ENCODE measurements around the gene WASHC3.
"Not testable (repeated sequence)": the region's sequence is repeated elsewhere in the genome, so short reads cannot be mapped to it uniquely, and the experiment has no call there.

The WASHC3 gene

DNA sequence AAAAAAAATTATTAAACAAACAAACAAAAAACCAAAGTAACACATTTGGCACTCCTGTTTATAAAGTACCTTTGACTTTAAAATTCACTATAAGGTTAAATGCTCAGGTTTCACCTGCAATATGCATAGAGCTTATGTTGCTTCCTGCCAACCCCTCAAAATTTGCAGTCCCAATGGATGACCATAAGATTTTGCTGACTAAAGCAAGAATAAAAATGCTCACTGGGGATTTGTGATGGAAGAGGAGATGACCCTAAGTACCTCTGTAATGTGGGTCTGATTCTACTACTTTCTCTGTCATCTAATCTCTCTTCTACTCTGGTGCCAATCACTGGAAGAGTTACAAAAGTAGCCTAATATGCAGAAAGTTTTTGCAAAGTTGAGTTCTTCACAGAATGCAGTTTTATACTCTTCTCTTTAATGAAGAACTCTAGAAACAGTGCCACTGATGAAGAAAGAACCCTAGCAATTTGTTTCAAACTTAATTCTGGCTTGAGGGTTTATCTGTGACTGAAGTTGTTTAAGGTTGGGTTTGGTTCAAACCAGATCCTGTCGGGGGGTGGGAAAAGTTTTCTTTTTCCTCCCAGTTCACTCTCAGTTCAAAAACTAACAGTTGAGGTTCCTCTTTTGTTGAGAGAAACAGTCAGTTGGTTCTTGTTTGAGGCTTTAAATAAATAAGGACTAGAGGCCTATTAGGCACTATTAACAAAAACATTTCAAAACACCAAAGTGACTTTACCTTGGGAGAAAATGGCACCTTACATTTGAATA, 10.9 kb downstream of the WASHC3 start:
- DNase-seq (ENCODE audit: low read depth): no peak

DNA sequence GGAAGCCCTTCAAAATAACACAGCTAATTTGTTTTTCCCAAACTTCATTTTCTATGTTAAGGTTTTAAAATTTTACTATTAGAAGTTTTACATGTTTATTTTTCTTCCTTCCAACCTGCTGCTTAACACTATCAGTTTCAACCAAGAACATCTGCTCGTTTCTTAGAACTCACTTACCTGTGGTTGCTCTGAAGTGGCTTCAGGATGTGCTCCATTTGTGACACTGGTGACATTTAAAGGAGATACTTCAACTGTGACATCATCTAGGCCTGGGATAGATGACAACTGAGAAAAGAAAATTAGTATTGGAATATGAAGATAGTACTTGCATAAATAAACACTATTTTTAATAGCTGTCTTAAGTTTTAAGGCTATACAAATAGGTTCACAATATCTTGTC, 17.9 kb downstream of the WASHC3 start:
- no peak for DNase-seq (ENCODE audit: low read depth)

DNA sequence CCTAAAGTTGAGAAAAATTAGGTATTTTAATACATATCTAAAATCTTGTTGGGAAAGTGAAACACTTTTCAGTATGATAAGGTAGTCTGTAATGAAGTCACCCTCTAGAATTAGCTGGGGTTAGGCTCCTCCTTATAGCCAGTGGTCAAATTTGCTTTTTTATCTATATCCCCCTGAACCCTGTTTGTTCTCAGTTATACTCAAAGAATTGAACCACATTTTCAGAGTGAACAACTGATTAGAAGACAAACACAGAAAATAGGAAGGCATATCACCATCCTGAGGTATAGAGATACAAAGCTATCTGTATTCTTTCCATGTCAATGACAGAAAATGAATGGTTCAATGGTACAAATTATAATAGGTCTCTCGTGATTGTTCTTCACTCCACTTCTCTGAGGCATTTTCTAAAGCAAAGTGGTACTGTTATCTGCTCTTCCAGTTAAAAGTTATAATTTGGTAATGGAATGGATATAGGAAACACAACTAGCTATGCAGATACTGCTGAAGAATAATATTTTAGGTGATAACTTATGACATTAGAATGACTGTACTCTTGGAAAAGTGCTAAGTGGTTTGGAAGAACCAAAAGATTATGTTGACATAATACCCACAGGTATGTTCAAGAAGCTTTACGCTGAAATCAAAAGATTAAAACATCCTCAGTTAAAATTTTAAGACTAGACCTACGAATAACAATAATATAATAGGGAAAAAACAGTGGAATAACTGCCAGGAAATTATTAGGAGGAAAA, 27.6 kb downstream of the WASHC3 start:
- DNase-seq (ENCODE audit: low read depth): no peak

DNA sequence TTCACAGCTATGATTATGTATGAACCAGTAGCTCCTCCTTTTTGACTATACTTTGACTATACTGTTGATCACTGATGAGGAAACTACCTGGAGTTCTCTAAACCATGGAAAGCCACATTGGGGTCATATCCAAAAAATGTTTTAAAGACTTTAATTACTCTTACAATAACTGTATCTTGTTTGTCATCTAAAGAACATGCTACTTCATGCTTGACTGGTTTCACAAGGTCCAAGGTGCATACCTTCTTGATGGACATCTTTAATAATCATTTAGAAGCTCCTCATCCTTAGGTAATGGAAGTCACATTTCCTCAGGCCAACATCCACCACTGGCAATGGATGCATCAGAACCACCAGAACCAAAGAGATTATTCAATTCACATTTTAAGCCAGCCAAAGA, 29.9 kb downstream of the WASHC3 start:
- DNase-seq (ENCODE audit: low read depth): no peak

DNA sequence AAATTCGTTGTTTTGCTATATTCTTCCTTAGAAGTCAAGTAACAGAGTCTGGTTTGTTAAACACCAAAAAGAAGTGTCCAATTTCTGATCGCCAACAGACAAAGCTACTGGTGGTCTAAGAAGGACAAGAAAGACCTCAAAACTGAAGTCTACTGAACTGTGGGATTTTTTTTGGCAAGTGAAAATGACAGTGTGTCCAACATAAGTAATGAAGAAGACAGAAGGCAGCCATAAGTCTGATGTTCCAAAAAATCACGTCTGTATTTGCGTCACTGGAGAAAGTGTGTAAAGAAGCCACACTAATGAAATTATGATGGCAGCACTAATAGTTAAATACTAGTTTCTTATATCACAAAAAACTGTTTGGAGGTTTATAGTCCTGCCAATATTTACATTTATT, 32.6 kb downstream of the WASHC3 start:
- no peak for DNase-seq (ENCODE audit: low read depth)

DNA sequence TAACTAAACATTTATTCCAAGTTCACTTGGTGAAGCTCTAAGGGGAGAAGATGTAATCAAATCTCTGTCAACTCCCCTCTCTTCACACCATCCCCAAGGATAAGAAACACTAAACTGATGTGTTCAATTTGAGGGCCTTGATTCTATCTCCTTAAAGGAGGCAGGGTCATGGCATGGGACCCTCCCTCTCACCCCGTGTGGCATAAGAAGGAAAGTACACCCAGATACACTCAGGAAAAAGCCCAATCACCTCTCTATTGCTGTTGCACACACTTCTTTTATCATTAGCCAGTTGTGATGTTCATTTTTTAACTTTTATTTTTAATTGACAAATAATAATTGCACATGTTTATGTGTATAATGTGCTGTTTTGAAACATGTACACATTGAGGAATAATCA, 35.1 kb downstream of the WASHC3 start:
- DNase-seq (ENCODE audit: low read depth): no peak

DNA sequence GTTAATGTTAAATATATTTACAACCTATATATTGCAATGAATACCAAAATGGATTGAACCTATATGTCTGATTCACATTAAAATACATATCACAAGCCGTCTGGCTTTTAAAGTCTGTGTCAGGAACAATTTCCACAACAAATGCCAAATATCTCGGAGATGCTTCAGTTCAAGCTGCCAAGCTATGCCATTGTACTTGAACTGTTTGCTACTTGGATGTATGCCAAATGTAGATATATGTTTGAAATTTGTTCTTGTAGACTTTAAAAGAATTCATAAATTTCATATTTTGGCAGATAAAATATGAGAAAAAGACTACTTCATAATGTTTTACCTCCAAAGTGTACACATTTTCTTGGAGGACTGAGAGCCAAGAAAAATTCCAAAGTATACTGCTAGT, 37.0 kb downstream of the WASHC3 start:
- DNase-seq (ENCODE audit: low read depth): no peak

DNA sequence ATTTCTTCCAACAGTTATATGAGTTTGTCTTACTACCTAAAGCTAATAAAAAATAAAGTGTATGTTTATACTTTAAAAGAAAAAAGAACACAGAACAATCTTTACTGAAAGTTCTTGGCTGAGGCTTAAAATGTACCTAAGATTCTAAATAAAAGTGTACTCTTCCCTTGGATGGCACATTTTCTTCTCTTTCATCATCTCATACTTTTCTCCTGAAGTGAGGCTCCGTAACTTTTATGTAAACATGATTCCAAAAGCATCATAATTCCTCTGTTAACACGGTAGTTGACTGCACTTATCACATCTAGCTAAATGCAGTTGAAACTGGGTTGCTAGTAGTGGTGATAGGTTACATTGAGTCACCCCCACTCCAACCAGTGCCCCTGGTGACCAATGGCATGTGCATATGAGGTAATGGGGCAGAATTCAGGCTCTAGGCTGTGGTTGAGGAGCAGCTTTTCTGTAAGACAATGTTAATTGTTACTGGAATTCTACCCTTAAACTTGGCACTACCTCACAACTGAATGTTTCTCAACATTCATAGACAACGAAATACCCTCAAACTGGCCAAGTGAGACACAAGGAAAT, 38.4 kb downstream of the WASHC3 start:
- DNase-seq (ENCODE audit: low read depth): no peak

DNA sequence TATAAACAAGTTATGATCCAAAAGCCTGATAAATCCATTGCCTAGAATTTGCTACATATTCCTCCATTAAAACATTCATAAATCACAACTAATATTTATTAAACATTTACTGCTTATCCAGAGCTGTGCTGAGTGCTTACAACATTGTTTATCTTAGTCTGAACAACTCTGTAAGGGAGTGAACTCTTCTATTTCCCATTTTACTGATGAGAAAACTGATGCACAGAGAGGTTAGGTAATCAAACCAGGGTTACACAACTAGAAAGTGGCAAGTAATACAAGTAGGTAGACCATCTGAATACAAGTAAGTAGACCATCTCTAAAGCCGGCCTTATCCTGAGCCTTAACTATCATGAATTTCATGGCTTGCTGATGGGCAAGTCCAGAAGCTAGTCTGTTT, 39.5 kb downstream of the WASHC3 start:
- no peak for DNase-seq (ENCODE audit: low read depth)

DNA sequence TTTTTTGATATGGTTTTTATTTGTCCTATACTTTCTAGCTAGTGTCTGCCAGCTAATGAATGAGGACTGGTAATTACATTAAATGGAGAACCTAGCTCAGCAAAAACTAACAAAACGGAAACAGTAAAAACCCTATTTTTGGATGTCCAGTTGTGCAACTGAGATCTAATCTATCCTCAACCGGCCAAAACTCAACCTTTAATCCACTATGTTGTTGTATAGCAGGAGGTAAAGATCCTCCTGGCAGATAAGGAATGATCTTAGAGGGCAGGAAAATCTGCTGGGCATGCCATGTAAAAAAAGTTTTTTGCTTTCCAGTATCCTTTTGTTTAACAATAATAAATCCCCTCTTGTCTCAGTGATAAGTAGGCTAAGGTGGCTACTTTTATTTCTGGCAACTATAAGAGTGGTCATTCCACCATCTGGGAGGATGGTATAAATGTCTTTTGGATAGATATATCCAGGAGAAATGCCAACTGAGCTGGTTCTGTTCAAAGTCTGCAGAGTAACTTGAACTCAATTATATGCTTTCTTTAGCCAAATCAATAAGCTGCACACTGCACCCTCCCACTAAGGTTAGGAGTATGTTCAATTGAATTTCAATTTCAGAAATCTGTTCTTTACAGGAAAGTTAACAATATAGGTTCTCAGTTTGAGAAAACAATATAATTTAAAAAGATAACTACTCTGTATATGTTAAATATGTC, 40.1 kb downstream of the WASHC3 start:
- no peak for DNase-seq (ENCODE audit: low read depth)

DNA sequence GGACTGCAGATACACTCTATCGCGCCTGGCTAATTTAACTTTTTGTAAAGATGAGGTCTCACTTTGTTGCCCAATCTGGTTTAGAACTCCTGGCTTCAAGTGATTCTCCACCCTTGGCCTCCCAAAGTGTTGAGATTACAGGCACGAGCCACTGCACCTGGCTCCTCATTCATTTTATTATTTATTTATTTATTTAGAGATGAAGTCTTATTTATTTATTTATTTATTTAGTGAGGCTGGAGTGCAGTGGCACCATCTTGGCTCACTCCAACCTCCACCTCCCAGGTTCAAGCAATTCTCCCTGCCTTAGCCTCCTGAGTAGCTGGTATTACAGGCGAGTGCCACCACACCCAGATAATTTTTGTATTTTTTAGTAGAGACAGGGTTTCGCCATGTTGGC, 43.2 kb downstream of the WASHC3 start:
- DNase-seq (ENCODE audit: low read depth): not testable (repeated sequence)

DNA sequence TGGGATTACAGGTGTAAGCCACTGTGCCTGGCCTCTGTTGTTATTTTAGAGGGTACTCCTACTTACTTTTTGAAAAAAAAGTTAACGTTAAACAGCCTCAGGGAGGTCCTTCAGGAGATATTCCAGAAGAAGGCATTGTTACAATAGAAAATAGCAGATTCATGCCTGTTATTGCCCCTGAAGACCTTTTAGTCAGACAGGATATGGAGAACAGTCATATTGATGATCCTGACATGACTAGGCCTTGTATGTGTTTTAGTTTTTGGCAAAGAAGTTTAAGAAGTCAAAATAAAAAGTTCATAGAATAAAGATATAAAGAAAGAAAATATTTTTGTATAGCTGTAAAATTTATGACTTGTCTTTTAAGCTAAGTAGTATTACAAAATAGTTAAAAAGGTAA, 45.3 kb downstream of the WASHC3 start:
- DNase-seq (ENCODE audit: low read depth): no peak

DNA sequence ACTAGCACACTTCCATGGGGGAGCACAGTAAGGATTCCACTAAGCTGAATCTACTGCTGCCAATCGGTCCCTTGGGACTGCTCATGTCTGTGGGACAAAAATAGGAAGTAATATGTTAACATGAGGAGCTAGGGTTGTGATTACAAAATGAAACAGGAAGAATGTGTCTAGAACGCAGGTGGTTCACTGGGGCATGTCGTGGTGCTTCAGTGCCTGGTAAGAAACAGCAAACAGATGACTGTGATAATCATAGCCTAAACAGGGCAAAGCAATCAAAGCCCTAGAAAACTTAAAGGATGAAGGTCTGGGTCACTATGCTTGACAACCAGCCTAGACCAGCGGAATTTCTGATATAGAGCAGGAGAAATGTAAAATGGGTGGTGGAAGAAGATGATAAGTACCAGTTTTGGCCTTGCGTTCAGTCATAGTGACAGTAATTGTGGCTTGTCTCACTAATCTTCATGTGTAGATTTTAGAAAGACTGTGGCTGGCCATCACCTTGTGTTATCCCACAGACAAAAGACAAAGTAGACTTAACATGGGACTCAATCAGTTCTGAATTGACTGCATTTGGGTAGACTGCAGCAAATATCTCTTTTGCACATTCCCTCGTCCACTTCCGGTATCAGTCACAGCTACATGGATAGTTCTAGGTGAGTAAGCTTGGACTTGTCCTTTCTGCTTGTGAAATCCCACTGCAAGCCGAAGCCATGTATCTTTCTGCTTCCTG, 51.4 kb downstream of the WASHC3 start:
- no peak for DNase-seq (ENCODE audit: low read depth)

DNA sequence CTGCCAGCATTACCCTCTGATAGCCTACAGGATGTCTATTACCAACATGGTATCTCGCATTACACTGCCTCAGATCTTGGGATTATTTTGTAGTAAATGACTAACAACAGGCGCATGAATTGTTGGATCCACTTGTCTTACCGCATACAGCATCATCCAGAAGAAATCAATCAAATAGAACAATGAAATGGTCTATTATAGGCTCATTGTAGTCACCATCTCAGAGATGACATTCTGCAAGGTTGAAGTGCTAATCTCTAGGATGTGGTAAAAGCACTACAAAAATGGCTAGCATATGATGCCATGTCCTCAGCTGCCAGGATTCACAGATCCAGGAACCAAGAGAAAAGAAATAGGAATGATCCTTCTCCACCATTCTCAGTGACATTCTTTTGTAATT, 52.0 kb downstream of the WASHC3 start:
- no peak for DNase-seq (ENCODE audit: low read depth)

DNA sequence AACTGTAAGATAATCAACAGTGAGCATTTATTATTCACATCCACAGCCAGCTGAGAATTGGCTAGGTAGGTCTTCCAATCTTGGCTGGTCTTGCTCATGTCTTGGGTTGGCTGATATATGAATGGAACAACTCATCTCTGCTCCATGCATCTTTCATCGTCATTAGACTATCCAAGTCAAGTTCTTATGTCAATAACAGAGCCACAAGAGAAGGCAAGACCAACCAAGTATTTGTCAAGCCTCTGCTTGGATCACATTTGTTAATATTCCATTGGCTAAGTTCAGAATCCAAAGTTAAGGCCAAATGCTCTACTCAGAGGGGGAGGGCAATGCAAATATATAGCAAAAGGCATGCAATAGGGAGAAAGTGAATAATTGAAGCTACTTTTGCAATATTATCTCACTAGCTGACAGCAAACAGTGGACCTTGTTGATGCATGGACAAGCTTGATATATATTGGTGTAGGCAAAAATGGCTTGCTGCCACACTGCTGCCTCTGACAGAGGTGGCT, 53.1 kb downstream of the WASHC3 start:
- DNase-seq (ENCODE audit: low read depth): no peak

DNA sequence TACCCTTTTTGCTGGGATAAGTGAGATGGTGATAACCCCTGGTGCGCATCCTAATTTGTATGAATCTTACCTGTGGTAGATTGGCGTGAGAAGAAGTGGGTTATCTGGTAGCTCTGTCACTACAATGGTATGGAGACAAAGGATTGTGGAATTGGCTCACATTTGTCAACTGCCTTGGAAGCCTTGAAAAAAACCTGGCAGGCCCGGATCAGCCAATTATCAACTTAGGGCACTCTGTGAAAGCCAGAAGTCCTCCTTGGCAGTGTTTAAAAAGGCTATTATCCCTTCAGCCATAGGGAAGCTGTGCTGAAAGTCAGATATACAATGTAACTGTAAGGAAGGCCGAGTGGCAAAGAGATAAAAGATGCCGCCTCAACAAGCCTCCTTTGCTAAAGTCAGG, 56.5 kb downstream of the WASHC3 start:
- DNase-seq (ENCODE audit: low read depth): no peak

DNA sequence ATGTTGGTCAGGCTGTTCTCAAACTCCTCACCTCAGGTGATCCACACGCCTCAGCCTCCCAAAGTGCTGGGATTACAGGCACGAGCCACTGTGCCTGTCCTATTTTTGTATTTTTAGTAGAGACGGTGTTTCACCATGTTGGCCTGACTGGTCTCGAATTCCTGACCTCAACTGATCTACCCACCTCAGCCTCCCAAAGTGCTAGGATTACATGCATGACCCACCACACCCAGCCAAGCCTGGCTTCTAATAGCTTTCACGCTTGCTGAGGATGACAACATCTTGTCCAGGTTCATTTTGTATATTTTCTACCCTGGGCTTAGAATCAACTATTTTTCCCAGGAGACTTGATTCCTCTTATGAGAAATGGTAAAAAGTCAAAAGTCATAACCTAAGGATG, 64.7 kb downstream of the WASHC3 start:
- DNase-seq (ENCODE audit: low read depth): no peak

DNA sequence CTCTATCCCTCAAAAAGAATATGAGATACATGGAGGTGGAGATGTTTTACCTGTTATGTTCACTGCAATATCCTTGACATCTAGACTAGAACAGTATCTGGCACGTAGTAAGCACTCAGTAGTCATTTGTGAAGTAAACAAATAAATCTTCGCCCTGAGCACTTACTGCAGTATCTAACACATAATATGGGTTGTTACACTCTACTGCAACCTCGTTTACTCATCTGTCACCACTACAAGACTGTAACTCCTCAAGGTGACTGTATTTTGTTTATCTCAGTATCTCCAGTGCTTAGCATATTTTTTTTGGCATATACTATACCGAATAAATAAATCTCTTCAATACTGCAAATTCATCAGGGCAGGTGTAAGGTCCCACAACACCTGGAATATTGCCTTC, 66.1 kb downstream of the WASHC3 start:
- no peak for DNase-seq (ENCODE audit: low read depth)

DNA sequence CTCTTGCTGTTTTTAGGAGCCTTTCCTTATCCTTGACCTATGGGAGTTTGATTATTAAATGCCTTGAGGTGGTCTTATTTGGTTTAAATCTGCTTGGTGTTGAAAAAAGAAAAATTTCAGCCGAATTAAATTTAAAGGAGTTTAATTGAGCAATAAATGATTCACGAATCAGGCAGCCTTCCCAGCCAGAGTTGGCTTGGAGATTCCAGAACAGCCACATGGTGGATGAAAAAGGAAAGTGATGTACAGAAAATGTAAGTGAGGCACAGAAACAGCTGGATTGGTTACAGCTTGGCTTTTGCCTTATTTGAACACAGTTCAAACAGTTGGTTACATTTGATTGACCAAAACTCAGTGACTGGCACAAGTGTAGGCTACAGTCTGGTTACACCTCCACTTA, 69.7 kb downstream of the WASHC3 start:
- no peak for DNase-seq (ENCODE audit: low read depth)

DNA sequence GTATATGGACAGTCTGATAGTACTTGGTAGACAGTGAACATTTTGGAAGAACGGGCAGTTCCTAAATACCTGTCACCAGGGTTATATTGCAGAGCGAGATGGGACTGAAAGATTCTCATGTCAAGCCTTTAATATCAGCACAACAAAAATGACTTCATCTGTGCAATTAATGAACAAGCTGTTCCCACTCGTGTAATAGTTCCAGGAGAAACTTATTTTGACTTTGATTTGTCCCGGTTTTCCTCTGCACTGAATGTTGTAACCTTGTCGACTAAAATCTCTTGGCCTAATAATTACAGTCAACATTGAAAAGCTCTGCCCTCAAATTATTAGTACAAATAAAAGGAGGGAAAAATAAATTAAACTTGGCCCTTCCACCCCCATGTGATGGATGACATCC, 79.5 kb downstream of the WASHC3 start:
- no peak for DNase-seq (ENCODE audit: low read depth)

DNA sequence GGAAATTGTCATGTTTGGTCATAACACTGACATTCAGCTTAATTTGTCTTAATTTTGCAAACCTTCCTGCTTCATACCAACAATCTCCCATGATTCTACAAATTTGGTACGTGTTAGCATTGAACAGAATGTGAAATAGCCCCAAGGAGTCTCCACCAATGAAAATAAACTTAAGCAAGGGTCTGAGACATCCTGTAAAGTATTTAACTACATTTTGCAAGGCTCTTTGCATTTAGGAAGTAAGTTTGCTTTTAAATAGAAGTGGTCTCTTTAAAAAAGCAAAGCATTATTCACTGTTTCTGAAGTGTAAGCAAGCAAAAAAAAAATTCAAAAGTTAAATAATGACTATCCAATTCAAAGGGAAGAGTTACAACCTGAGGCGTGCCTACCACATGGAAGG, 79.9 kb downstream of the WASHC3 start:
- no peak for DNase-seq (ENCODE audit: low read depth)

DNA sequence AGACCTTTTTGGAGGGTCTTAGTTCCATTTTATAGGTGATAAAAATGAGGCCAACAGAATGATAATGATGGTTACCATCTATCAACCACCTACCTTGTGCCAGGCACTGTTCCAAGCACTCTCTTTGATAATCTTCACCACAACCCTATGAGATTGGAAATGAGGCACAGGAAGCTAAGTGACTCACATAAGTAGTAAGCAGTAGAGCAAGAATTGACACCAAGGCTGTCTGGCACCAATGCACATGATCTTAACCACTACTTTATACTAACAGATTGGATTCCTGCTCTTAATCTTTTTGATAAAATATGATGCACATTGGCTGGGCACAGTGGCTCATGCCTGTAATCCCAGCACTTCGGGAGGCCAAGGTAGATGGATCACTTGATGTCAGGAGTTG, 93.0 kb downstream of the WASHC3 start:
- no peak for DNase-seq (ENCODE audit: low read depth)
